HG03469 (cell line): ENCODE results near the gene TAS2R31.

Experiments
- ATAC-seq: cut with Tn5 transposase; IDR thresholded peaks from one replicate; pipeline ENCODE4 v1.9.1; 2021; ENCODE audit warnings: mild to moderate bottlenecking, moderate library complexity, moderate number of reproducible peaks; ENCODE audit not compliant: unreplicated experiment

Gene TAS2R31

DNA sequence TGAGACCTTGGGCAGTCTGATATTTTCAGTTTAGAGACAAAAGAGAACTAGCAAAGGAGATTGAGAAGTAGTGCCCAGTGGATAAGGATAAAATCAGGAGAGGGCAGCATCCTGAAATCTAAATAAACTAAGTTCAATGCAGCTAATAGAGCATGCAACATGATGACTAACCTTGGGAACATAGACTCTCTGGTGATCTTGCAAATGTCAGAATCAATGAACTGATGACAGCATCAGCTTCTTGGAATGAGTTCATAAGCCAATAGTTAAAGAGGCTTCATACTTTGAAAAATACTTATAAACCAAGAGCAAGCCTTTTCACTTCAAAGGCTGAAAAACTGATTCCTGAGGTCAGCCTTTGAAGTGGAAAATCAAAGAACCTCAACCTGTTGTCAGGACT lies 17.0 kb downstream of the TAS2R31 start:
- no peak for ATAC-seq

DNA sequence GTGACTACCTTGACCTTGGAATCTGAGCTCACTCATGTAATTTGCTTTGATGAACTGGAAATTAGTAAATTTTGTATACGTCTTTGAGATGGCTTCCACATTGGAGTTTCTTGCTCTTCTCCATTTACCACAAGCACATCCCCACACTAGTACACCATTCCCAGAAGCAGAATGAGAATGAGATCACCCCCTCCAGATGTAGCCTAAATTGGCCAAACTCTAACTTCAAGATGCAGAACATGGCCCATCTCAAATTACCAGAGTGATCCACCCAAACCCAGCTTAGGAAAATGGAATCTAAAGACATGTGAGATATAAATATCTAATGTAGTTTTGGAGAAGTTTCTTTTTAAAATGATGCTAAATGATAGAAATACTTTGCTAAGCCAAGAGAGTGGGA lies 23.6 kb downstream of the TAS2R31 start:
- ATAC-seq, result no peak

DNA sequence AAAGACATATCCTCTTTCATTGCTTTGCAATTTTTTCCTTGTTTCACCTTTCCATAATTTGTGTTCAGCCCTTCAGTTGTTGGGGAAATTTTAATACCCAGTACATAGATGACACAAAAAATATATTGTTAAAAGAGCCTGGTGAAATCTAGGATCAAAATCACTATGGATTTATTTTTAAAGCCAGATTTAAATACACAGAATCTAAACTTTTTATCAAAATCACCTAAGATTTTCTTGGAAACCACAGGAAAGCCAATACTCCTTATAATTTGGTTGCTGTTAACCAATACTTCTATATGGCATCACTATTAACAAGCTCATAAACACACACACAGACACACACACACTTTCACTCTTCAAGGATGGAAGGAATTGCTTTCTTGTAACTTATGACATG lies 33.0 kb downstream of the TAS2R31 start, which contains the start of gene TAS2R20:
Gene TAS2R20, minus strand, starts transcription at position 101 of the 400 bp plus-strand sequence. CDS start 429 bp downstream, outside the sequence.
- ATAC-seq, result no peak

DNA sequence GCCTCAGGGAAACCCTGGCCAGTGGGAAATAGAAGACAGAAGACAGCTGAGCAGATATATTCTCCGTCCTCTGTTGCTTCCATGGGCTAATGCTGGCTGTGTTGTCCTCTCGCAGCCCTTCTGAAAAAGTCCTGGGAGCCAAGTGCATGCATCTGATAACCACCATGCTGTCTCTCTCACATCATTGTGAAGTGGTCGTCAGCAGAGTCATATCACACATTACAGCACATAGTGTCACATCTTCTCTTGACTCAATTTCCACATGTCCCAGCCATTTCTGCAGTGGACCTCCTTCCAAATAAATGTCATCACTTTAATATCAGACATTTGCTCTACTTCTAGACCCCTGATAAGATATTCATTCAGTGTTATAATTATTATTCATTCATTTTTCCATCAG lies 36.9 kb downstream of the TAS2R31 start:
- no peak for ATAC-seq

DNA sequence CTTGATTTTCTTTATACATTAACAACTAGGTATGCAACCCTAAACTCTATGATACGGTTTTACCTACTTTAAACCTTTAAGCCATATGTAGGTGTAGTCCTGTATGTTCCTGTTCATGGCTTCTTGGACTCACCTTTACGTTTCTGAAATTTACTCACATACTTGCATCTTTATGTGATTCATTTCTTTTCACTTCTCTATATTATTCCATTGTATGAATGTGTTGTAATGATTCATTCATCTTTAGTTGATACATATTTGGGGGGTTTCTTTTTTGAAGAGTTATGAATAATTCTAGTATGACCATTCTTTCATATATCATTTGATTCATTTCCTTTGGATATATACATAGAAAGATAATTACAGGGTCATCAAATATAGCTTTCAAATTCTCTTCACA lies 42.1 kb downstream of the TAS2R31 start:
- no peak for ATAC-seq

DNA sequence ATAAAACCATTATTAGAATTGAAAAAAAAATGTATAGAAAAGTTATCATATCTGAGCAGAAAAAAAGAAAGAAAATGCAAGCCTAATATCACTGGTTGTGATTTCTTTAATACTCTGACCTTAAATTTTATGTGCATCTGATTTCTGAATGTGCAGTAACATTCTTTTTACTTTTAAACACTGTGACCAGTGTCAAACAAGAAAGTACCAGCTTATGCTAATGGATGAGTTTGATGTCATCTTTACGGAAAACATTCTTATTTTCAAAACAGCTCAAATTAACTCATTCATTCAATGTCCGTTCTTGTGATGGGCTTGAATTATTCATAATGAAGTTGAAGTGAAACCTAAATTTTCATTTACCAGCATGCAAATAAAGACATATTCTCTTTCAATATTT lies 44.4 kb downstream of the TAS2R31 start, which contains the start of gene TAS2R50:
Gene TAS2R50, minus strand, starts transcription at position 101 of the 400 bp plus-strand sequence. Its CDS starts 52 bp downstream, at position 49.
- no peak for ATAC-seq

DNA sequence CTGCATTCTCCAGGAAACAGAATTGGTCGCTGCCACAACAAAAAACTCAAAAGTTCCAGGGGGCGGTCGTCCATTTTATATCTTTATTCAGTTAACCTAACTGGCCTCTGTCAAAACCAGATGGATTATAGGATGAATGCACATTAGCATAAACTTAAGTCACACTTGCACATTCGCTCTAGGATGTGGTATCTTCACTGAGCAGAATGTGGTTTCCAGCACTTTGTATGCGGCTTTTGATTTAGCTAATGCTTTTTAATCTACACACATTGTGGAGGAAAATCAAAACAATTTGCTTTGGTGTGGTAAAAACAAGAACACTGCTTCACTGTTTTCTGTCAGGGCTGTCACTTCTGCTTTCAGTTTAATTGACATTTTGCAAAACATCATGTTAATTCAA lies 49.0 kb downstream of the TAS2R31 start:
- ATAC-seq, result no peak
